ENCODE results near the gene ROPN1L. TPM values are rescaled to one million over a fixed set of nuclear protein-coding genes. Genes with fewer than 3 reads are reported as not detected.

Gene ROPN1L
- total and polyA plus RNA-seq, 2 of the 4 experiments (the other 2 are of a cell fraction): 0.34 to 0.36 TPM

GRCh38 chr5:10460252-10460906, 18.7 kb downstream of the ROPN1L start (continued):
- TF ChIP-seq CTCF (conservative IDR thresholded peaks at IDR 0.05; ENCODE audit: low read depth, low read length): no peak
- no peak for TF ChIP-seq ELK1 (IDR thresholded peaks at IDR 0.05; ENCODE audit: borderline replicate concordance, low read depth, low read length)
